DND-41 (cell line): Measurements from ENCODE around the gene COPZ1.

Source experiments
- ATAC-seq: fragments of 200-7000 bp; cut with Tn5 transposase; 3 replicates; pipeline ENCODE4 v1.9.1; 2021; ENCODE audit warnings: low read depth; ENCODE audit not compliant: insufficient read depth
- DNase-seq: peaks from one replicate; pipeline ENCODE4 v3.0.0-alpha.2; 2020
- H2AFZ ChIP-seq: 2 replicates; pipeline ENCODE4 v1.6.0; 2012; ENCODE audit warnings: low read depth, low read length
- H3K27ac ChIP-seq: 2 replicates; pipeline ENCODE4 v1.5.1; 2012; ENCODE audit warnings: low read length, inconsistent platforms
- H3K27me3 ChIP-seq: fragments of 200-600 bp; sonication (generic); 2 replicates; pipeline ENCODE4 v1.6.0; 2012; ENCODE audit warnings: low read length, mild to moderate bottlenecking, inconsistent platforms; ENCODE audit not compliant: insufficient read depth, poor library complexity
- H3K36me3 ChIP-seq: 2 replicates; pipeline ENCODE4 v1.5.1; 2012; ENCODE audit warnings: low read length, inconsistent platforms; ENCODE audit not compliant: insufficient read depth
- H3K4me1 ChIP-seq: 2 replicates; pipeline ENCODE4 v1.5.1; 2012; ENCODE audit warnings: mild to moderate bottlenecking, low read length; ENCODE audit not compliant: insufficient read depth
- H3K4me2 ChIP-seq: 2 replicates; pipeline ENCODE4 v1.6.0; 2012; ENCODE audit warnings: mild to moderate bottlenecking, moderate library complexity, low read length, inconsistent platforms; ENCODE audit not compliant: insufficient read depth
- H3K4me3 ChIP-seq, 2 experiments: fragments of 200-600 bp in 1 of 2; shearing (Covaris generic) in 1 of 2; 2 replicates each; pipeline ENCODE4 v1.5.1; 2012 to 2016; ENCODE audit warnings: inconsistent platforms in 2 of 2, low read length in 2 of 2, mild to moderate bottlenecking in 2 of 2, low read depth in 1 of 2, moderate library complexity in 1 of 2
- H3K79me2 ChIP-seq: 2 replicates; pipeline ENCODE4 v1.6.0; 2012; ENCODE audit warnings: low read length, inconsistent platforms; ENCODE audit not compliant: insufficient read depth
- H3K9ac ChIP-seq: 2 replicates; pipeline ENCODE4 v1.6.0; 2012; ENCODE audit warnings: low read depth, mild to moderate bottlenecking, inconsistent platforms, low read length, moderate library complexity
- H3K9me3 ChIP-seq: 2 replicates; pipeline ENCODE4 v1.5.1; 2012; ENCODE audit warnings: low read length, moderate library complexity, mild to moderate bottlenecking, inconsistent platforms; ENCODE audit not compliant: insufficient read depth, severe bottlenecking
- H4K20me1 ChIP-seq: 2 replicates; pipeline ENCODE4 v1.6.0; 2012; ENCODE audit warnings: low read length; ENCODE audit not compliant: insufficient read depth
- CTCF ChIP-seq: IDR thresholded peaks from 2 replicates; pipeline ENCODE4 v1.5.1; 2012; ENCODE audit warnings: borderline replicate concordance, low read length, moderate library complexity, mild to moderate bottlenecking; ENCODE audit not compliant: poor library complexity, severe bottlenecking; ENCODE audit errors: extremely low read depth
- EZH2 ChIP-seq: IDR thresholded peaks from 3 replicates; pipeline ENCODE4 v1.6.1; 2012; ENCODE audit warnings: borderline replicate concordance, low read depth, mild to moderate bottlenecking, moderate library complexity, low read length, inconsistent platforms; ENCODE audit not compliant: severe bottlenecking

The COPZ1 gene

DNA sequence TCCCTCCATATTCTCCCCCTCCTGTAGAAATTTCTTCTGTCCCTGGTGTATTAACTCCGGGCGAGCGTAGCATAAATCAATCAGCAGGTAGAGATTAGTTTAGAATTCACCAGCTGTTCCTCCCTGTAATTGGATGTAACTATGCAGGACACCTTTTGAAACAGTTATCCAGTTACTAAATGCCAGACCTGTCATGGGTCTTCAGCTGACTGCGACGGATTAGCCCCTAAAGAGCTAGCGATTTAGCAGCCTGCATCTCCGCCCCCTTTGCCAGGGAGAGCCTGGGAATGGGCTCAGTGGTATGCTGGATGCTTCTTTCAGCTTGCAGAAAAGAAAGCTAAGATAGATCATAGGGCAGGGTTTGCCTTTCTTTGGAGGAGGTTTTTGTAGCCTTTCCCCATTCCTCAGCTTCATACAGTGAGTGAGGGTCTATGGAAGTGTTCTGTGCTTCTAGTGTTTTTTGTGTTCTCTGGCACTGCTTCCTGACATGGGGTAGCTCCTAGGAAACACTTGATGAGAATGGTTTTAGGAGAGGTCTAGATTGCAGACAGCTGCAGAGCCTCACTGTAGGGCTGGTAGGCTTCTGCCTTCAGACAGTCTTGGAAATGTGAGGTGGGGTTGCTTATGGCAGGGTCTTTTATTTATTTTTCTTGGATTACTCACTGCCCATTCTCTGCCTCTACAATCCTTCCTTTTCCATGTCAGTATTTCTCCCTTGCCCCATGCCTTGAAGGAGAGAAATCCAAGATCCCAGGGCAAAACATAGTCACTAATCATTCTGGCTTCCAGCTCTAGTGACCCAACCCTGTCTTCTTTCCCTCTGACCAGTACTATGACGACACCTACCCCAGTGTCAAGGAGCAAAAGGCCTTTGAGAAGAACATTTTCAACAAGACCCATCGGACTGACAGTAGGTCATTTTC is 16.7 kb downstream of the COPZ1 start:
- H3K4me1 ChIP-seq: no peaks in the 10 kb centered on the region
- H3K36me3 ChIP-seq: peaks cover 55% of the 10 kb centered on the region
- H3K9me3 ChIP-seq: no peaks in the 10 kb centered on the region
- H3K4me2 ChIP-seq: no peak overlapping the region
- peaks cover 3% of the 10 kb centered on the region; the same call in 1 of the 2 replicates for H4K20me1 ChIP-seq
- H3K27ac ChIP-seq: no peak overlapping the region
- no peak for DNase-seq
- no peak overlapping the region for H3K9ac ChIP-seq
- H3K79me2 ChIP-seq: peaks cover 23% of the 10 kb centered on the region
- H3K27me3 ChIP-seq: no peaks in the 10 kb centered on the region
- H3K4me3 ChIP-seq: no peak overlapping the region
- no peak overlapping the region for H2AFZ ChIP-seq
- TF ChIP-seq EZH2 (no peak), CTCF (no peak)
- ATAC-seq: no peak

GRCh38 chr12:54349036-54349435 is 24.1 kb downstream of the COPZ1 start:
- no peaks in the 10 kb centered on the region for H3K27me3 ChIP-seq
- no peaks in the 10 kb centered on the region for H4K20me1 ChIP-seq
- TF ChIP-seq EZH2 (no peak), CTCF (no peak)
- no peaks in the 10 kb centered on the region for H3K79me2 ChIP-seq
- no peaks in the 10 kb centered on the region for H3K9me3 ChIP-seq
- no peaks in the 10 kb centered on the region for H3K4me1 ChIP-seq
- no peak overlapping the region for H3K4me2 ChIP-seq
- H3K36me3 ChIP-seq: peaks cover 67% of the 10 kb centered on the region
- no peak overlapping the region for H2AFZ ChIP-seq
- DNase-seq (no peak), ATAC-seq (no peak)
- H3K4me3 ChIP-seq: no peak overlapping the region
- H3K9ac ChIP-seq: no peak overlapping the region
- H3K27ac ChIP-seq: no peak overlapping the region

DNA sequence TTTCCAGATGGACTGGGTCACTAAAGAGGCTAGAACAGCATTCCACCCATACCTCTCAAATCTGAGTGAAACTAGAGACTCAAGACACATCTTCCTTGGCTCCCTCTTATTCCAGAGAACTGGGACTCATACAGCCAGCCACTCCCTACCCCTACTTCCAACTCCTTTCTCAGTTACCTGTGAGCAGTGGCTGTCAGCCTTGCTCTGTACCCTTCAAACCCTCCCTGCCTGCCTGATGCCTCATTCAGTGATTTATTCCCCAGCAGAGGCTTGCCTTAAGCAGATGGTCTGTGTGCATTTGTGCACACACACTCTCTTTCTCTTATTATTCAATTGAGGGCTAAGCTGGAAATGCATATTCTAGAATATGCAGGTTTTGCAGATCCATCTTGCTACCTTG is 24.7 kb downstream of the COPZ1 start:
- TF ChIP-seq CTCF: no peak
- TF ChIP-seq EZH2: no peak
- DNase-seq (no peak), ATAC-seq (no peak)
- peaks cover 65% of the 10 kb centered on the region for H3K36me3 ChIP-seq
- H3K27me3 ChIP-seq: no peaks in the 10 kb centered on the region
- H3K4me2 ChIP-seq: no peak overlapping the region
- no peaks in the 10 kb centered on the region for H3K4me1 ChIP-seq
- no peak overlapping the region for H3K4me3 ChIP-seq
- no peaks in the 10 kb centered on the region for H3K9me3 ChIP-seq
- H4K20me1 ChIP-seq: no peaks in the 10 kb centered on the region
- no peak overlapping the region for H3K9ac ChIP-seq
- H2AFZ ChIP-seq: no peak overlapping the region
- no peak overlapping the region for H3K27ac ChIP-seq
- H3K79me2 ChIP-seq: no peaks in the 10 kb centered on the region
